HG03457 (cell line): Measurements from ENCODE around the gene FGB.
A peak's percentile ranks its signal among the peaks of the same experiment; 100 is the strongest.
"Not testable (repeated sequence)": the region's sequence is repeated elsewhere in the genome, so short reads cannot be mapped to it uniquely, and the experiment has no call there.

Experiments used
- ATAC-seq: cut with Tn5 transposase; IDR thresholded peaks from one replicate; pipeline ENCODE4 v1.9.1; 2021; ENCODE audit warnings: moderate number of reproducible peaks; ENCODE audit not compliant: unreplicated experiment

Gene FGB

DNA sequence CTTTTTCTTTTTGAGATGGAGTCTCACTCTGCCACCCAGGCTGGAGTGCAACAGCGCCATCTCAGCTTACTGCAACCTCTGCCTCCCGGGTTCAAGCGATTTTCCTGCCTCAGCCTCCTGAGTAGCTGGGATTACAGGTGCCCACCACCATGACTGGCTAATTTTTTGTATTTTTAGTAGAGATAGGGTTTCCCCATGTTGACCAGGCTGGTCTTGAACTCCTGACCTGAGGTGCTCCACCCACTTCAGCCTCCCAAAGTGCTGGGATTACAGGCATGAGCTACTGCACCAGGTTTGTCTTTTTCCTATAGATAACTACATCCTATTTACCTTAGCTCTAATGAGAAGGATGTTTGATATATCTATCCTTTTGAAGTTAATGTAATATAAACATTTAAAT is 31.5 kb downstream of the FGB start:
- not testable (repeated sequence) for ATAC-seq

DNA sequence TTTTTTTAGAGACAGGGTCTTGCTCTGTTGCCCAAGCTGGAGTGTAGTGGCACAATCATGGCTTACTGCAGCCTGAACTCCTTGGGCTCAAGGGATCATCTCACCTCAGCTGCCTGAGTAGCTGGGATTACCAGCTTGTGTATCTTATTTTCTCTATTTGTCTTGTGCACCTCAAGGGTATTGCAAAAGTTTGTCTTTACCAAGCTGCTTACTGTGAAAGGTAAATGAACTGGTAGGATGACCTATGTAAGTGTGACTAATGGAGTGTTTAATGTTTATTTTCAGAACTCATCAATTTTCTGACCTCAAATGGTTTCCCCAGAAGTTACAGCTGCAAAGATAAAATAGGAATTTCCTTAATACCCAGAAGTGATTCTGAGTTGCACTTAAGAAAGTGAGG is 33.0 kb downstream of the FGB start:
- ATAC-seq: no peak

DNA sequence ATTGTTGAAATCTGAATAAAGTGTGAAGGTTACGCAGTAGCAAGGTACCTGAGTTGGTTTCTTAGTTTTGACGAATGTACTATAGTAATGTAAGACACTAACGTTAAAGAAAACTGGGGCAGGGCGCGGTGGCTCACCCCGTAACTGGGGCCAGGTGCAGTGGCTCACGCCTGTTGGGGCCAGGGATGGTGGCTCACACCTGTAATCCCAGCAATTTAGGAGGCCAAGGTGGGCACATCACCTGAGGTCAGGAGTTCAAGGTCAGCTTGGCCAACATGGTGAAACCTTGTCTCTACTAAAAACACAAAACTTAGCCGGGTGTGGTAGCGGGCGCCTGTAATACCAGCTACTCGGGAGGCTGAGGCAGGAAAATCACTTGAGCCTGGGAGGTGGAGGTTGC is 34.5 kb downstream of the FGB start:
- not testable (repeated sequence) for ATAC-seq

DNA sequence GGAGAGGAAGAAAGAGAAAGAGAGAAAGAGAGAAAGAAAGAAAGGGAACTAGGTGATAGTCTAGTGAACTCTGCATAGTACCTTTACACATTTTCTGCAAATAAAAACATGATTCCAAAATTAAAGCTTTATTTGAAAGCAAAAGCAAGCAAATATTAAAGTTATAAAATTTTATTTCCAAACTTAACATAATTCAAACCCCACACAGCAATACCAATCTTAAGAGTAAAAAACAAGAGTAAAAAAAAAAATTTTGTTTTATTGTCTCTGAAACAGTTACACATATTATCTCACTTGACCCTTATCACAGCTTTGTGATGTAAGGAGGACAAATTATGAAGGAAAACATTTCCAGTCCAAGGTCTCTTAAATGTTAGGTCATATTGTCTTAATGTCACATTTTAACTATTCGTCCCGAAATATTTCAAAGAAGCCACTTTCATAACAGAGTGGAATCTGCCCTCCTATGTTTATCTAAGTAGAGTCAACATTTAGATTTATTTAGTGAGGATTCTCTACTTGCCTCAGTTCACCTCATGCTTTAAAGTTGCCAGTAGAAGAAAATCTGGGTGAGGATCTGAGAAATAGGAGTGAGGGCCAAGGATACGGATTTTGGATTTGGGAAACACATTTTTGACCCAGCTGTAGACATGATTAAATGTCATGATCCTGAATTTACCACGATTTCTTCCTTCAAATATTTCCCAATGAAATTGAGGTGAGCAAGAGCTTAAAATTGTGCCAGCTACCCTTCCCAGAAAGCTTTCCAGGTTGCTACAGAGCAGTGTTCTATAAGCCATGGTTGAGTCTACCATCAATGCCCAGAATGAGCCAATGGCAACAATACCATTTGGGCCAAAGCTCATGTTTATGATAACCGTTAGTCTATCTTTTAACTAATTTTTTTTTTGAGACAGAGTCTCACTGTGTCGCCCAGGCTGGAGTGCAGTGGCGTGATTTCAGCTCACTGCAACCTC is 35.3 kb downstream of the FGB start:
- no peak for ATAC-seq

DNA sequence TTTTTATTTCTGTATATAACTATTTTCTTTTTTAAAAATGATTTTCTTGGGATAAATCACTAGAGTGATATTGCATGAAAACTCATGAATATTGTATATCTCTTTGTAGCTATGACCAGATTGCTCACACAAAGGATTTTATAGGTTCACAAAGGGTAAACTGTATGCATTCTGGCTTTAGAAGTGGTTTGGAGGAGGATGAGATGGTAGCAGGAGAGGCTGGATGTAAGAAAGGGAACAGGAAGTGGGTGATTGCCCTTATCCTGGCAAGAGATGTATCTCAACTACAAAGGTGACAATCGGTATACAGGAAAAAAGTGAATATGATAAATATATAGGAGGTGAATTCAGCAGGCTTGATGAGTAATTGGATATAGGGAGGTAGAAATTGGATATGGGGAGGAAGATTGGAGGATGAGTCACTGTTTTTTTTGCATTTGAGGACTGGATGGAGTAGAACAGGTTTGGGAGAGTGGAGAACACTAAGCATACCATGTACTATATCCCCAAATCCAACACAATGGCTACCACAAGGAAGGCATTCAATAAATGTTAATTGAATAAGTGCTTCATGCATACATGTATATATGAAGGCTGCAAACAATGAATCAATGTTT is 39.7 kb downstream of the FGB start:
- ATAC-seq: no peak

DNA sequence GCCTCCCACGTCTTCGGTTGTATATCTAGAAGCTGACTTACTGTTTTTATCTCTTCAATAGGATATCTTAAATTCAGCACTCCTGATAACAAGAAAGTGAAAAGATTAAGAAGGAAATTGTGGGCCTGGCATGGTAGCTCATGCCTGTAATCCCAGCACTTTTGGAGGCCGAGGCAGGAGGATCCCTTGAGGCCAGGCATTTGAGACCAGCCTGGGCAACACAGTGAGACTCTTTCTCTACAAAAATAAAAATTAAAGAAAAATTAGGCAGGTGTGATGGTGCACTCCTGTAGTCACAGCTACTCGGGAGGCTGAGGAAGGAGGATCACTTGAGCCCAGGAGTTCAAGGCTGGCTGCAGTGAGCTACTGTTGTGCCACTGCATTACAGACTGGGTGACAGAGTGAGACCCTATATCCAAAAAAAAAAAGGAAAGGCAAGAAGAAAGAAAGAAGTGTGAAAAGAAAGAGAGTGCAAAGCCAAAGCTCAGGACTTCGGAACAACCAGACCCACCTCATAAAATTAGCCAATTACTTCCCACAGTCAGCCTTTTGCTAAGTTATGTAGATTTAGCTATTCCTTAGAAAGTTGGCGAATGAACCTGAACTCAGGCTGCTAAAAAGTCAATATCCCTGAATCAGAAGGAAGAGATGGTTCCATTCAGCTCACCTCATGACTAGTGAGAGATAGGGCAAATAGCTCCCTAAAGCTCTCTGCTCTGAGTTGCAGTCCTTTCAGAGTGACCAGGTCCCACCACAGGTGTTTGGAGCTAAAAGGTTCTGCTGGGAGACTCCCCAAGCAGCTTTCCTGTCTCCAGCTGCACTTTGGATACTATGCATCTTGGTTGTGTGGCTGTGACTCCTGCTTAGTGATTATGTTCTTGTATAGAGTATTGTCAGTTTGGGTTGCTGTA is 40.5 kb downstream of the FGB start:
- no peak for ATAC-seq

DNA sequence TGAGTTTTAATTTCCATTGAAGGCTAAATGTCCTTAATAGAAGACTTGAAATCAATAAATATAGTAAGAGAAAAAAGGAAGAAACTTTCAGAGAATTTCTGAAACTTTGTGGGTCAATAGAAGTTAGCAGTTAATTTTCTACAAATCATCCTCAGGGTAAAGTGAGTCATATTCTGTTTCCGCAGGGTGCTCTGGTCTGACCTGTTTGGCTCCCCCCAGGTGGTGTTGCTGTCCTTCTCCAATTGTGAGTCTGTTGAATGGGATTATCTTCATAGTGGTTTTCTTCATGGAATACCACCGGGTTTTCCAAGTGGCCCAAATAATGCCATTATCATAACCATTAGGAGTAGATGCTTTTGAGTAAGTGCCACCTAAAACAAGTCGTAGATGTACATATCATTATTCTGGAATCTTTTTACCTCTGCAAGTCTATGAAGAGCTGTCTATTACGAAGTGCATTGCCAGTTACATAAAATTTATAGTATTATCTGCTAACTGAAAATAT is 41.9 kb downstream of the FGB start:
- no peak for ATAC-seq

DNA sequence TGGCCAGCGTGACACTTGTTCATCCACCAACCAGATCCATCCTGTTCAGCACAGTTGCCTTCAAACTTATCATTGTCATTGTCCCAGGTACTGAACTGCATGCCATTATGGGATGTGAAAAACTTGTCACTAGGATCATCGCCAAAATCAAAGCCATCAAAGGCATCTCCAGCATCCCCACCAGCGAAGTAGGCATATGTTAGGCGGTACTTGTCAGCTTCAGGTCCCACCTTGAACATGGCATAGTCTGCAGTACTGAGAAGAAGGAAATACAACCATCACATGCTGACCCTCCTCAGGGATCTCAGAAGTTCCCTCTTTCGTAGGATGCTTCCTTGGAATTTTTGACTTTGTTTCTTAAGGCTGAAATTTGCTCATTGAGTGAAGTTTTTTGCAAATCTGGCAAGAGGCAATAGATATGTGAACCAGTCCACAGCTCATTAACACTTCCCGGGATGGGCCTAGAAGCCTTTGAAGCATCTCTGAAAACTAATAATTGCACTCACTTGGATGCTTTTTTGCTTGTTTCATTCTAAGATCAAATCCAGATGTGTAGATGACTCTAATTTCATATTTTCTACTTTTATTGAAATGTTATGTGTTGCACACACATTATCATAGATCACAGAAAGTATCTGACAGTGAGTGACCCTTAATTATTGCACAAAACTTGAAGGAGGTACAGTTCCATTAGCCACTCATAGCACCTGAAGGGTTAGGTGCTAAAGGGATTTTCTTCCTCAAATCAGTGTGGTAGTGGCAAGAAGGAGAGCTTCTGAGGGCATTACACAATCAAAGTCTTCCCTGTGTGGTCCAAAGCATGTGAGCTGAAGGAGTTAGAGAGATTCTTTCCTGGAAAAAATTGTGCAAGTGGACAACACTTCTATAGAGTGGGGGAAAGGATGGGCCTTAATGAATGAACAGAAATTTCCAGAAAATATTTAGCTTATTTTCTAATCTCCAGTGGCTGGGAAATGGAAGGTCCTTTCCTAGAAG is 44.2 kb downstream of the FGB start:
- no peak for ATAC-seq

DNA sequence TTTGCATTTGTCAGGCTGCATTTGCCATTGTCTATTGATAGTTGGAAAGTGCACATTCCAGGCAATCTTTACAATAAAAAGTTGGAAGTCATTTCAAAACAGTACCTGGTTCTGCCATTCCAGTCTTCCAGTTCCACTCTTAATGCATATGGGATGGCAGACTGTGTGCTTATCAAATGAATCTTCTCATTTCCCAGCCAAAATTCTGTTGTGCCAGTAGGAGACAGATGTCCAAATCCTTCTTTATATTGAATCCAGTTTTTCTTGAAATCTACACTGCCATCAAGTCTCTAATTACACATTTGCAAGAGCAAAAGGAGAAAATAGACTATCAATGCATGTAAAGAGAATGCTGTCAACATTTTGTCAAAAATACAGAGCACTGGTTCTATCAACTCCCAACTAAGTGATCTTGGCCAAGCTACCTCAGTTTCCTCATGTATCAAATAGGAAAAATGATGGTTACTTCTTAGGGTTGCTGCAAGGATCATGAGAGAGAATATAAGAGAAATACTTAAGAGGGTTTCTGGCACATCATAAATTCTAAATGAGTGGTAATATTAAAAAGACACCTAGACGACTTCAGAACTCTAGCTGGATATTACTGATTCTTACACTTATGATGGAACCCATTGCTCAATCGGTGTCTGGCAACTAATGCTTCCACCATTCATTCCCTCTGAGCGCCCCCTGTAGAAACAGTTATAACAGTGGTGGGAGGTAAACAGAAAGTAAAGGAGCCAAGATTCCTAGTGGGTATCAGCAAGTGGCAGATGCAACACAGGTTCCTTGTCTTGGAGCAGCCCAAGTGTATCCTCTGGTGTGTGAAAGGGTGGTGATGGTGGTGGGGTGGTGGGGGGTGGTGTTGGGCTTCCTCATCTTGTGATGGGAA is 45.8 kb downstream of the FGB start:
- ATAC-seq: no peak

DNA sequence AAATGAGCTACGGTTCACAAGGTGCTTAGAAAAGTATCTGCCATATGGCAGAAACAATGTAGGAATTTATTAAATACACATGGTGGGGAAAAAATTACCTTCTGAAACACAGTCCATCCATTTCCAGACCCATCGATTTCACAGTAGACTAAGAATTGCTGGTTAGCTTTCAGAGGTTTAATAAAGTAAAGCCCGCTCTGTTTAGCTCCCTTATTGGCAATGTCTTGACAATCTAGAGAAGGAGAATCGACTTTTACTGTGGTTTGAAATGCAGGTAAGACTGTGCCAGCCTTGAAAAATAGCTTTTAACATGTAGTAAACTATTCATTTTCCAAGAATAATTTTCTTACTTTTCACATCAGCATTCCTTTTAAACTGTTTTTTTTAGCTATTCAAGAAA is 46.7 kb downstream of the FGB start:
- ATAC-seq: no peak

DNA sequence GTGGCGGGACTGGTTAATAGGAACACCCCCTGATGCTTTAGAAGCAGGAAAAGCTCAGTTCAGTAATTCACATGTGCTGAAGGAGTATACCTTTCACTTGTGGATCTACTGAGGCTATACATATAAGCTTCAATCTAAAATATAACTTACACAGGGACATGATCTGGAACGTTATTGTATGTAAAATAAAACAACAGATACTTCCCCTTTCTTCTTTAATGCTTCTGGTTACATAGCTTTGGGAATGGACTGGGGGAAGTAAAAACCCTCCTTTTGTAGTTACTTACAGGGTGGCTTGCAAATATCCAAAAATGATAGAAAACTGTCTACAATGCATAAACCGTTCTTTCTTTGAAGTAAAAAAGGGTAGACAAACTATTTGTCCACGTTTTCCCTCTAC is 47.8 kb downstream of the FGB start:
- no peak for ATAC-seq

DNA sequence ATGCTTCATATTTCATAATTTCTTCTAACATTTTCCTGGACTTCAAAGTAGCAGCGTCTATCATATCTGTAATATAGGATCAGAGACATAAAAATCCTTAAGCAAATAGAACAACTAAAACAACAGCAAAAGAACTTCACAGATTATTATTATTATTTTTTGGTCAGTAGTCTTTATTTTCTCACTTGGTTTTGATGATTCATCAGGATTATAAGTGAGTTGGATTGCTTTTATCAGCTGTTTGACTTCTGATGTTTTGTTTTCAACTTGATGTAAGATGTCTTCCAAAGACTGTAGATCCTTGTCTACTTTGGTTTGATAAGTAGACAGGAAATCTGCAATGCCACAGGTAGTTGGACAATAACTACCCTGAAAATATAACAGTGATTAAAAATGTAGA is 49.0 kb downstream of the FGB start:
- no peak for ATAC-seq

DNA sequence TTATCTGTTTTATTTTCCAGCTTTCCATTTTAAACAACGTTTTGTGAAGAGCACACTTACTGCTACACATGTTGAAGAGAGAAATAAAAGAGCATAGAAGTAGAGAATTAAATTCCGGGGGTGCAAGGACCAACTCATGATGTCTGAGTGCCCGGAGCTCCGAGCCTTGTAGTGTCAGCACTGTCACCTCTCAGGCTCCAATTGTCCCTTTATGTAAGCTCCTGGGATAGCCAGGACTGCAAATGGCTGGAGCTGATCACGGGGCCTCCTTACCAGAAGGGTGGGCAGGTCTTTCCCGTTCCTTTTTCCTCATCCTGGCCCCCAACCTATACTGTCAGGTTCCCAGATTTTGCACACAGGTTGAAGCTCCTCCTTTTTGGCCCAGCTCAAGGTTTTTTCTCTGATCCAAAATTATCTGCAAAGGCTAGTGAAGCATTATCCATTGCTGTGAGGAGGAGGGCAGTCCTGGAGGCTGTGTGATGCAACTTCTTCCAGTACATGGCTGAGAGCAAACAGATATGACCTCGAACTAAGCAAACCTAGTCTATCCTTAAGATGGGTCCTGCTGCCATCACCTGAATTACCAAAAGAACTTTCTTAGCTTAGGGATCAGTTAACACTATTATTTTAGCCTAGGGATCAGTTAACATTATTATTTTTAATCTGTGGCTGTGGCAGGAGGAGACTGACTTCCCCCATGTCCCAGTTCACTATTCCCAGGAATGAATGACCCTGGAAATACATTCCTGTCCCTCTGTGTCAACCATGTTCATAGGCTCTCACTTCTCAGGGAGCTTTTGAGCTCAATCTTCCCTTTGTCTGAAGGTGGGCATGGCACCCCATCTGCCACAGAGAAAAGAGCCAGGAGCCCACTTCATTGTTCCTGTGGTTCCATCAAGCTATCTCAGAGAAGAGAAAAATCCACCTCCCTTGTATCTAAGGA is 49.9 kb downstream of the FGB start, which contains the start of gene FGG:
Gene FGG, minus strand, starts transcription at position 185 of the 943 bp plus-strand sequence. Its CDS starts 47 bp downstream, at position 138.
- ATAC-seq: no peak

DNA sequence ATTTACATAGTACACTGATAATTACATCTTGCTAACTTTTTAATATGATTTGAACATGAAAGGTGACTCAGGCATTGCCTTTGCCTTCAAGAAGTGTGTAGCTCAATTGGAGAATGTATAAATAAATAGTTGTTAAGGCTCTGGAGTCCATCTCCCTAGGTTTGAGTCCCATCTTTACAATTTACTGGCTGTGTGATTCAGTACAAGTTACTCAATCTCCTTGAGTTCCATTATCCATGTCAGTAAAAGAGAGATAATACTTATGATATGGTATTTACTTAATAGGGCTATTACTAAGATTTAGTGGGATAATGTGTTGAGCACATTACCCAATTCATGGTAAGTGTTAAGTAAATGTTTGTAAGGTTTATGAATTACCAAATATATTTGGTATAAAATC is 51.5 kb downstream of the FGB start:
- ATAC-seq: no peak

DNA sequence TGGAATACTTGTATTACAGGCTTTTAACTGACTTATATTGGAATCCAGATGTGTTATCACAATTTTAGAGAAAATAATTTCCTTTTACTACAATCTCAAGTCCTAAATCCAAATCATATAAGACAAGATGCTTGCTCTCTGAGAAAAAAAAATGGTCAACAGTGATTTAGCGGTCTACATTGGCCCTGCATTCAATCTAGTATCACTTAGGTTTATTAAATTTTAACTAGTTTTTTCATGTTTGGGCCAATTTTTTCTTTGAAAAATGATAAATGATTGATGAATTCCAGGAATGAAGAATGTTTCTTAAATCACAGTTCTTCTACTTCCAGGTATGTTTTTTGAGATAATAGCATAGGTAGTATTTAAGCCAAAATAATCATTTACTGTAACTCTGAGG is 52.4 kb downstream of the FGB start:
- no peak for ATAC-seq

DNA sequence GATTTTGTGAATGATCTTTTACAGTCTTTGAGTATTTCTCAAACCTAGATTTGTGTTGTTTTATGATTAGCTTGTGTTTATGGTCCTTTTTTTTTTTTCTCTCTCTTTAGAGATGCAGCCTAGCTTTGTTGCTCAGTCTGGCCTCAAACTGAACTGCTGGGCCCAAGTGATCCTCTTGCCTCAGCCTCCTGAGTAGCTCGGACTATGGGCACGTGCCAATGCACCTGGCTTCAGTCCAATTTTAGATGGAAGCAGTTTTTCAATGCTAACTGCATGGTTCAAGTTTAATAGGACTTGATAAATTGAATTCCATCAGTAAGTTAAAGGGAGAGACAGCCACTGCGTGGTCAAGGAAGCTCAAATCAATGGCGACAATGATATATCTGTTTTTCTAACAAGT is 53.5 kb downstream of the FGB start:
- ATAC-seq: no peak

DNA sequence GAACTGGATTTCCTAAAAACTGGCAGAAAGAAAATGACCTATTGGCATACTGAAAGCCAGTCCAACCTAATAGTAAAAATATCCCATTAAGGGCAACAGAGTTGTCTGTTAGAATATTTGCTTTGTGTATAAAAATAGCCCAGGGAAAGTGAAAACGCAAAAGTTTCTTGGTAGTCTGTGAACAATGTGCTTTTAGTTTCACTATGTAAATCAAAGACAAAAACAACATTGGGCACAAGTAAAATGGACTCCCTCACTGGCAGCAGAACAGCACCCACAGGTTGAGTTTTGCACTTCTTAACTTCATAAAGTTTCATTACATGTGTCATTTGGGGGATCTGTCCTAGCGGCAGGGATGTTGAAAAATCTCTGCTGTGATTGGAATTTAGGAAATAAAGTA is 53.9 kb downstream of the FGB start:
- ATAC-seq: peak; percentile 93
